GM18867 (cell line): ENCODE results near the gene HNRNPR.

Source experiments
- ATAC-seq: cut with Tn5 transposase; IDR thresholded peaks from one replicate; pipeline ENCODE4 v1.9.1; 2021; ENCODE audit warnings: mild to moderate bottlenecking, moderate library complexity; ENCODE audit not compliant: unreplicated experiment

HNRNPR gene

GRCh38 chr1:23369335-23370013 lies 25.4 kb upstream of the HNRNPR start, which contains the start of gene ZNF436:
Gene ZNF436 (minus strand): TSS chr1:23369836. CDS start chr1:23368005, 1,831 bp downstream.
- ATAC-seq = no peak

- peak; percentile 69 for ATAC-seq
Observed at GRCh38 chr1:23368562-23369334, 24.7 kb upstream of the HNRNPR start.

GRCh38 chr1:23367791-23368561 lies 23.9 kb upstream of the HNRNPR start:
- peak; percentile 93 for ATAC-seq

- ATAC-seq = no peak
Observed at GRCh38 chr1:23367451-23367790, 23.3 kb upstream of the HNRNPR start.

GRCh38 chr1:23366598-23366997 lies 22.5 kb upstream of the HNRNPR start:
- ATAC-seq = no peak

GRCh38 chr1:23366146-23366545 lies 22.1 kb upstream of the HNRNPR start:
- no peak for ATAC-seq

- ATAC-seq = no peak
Observed at GRCh38 chr1:23362218-23362713, 18.2 kb upstream of the HNRNPR start.

GRCh38 chr1:23358310-23358875 lies 14.3 kb upstream of the HNRNPR start:
- ATAC-seq = no peak

- ATAC-seq = no peak
Observed at GRCh38 chr1:23357138-23357908, 13.2 kb upstream of the HNRNPR start.

GRCh38 chr1:23356471-23357137 lies 12.5 kb upstream of the HNRNPR start:
- ATAC-seq = no peak

- ATAC-seq = no peak
Observed at GRCh38 chr1:23354245-23354644, 10.2 kb upstream of the HNRNPR start.

- ATAC-seq = no peak
Observed at GRCh38 chr1:23352096-23352695, 8.1 kb upstream of the HNRNPR start.

- ATAC-seq = no peak
Observed at GRCh38 chr1:23345920-23346319, 1.8 kb upstream of the HNRNPR start.

- no peak for ATAC-seq
Observed at GRCh38 chr1:23344987-23345472, 946 bp upstream of the HNRNPR start.

- ATAC-seq = peak; percentile 10
Observed at GRCh38 chr1:23343221-23344110, 618 bp downstream of the HNRNPR start.

GRCh38 chr1:23341931-23342692 lies 2.0 kb downstream of the HNRNPR start:
- ATAC-seq = no peak

- no peak for ATAC-seq
Observed at GRCh38 chr1:23339632-23340031, 4.5 kb downstream of the HNRNPR start.

- no peak for ATAC-seq
Observed at GRCh38 chr1:23337869-23338268, 6.2 kb downstream of the HNRNPR start.
